ENCODE data around the gene TCF4.

The TCF4 gene

GRCh38 chr18:55321265-55322177 lies 266.5 kb downstream of the TCF4 start:
- peak overlapping the region; percentile 97 for H3K4me3 ChIP-seq (ENCODE audit: low read depth, low read length)
- H3K9me3 ChIP-seq (ENCODE audit: severe bottlenecking), result no peaks in the 10 kb centered on the region
- H3K27ac ChIP-seq, result peak overlapping the region; percentile 66
- DNase-seq, result peak; percentile 92
- TF ChIP-seq CTCF (IDR thresholded peaks at IDR 0.05; ENCODE audit: low read depth, low read length), result no peak
- no peaks in the 10 kb centered on the region for H3K27me3 ChIP-seq (ENCODE audit: insufficient read depth, low read depth, severe bottlenecking)
- no peaks in the 10 kb centered on the region for H3K36me3 ChIP-seq

- no peak for DNase-seq
- H3K4me3 ChIP-seq (ENCODE audit: low read depth, low read length), result peak overlapping the region; percentile 97
- no peaks in the 10 kb centered on the region for H3K36me3 ChIP-seq
- TF ChIP-seq CTCF (IDR thresholded peaks at IDR 0.05; ENCODE audit: low read depth, low read length), result no peak
- no peak overlapping the region for H3K27ac ChIP-seq
- H3K9me3 ChIP-seq (ENCODE audit: severe bottlenecking), result no peaks in the 10 kb centered on the region
- H3K27me3 ChIP-seq (ENCODE audit: insufficient read depth, low read depth, severe bottlenecking), result no peaks in the 10 kb centered on the region
Observed at GRCh38 chr18:55320424-55321264, 267.3 kb downstream of the TCF4 start.

GRCh38 chr18:55319459-55320193 lies 268.4 kb downstream of the TCF4 start:
- no peak for TF ChIP-seq CTCF (IDR thresholded peaks at IDR 0.05; ENCODE audit: low read depth, low read length)
- H3K27me3 ChIP-seq (ENCODE audit: insufficient read depth, low read depth, severe bottlenecking), result no peaks in the 10 kb centered on the region
- no peak overlapping the region for H3K27ac ChIP-seq
- no peak for DNase-seq
- no peak overlapping the region for H3K4me3 ChIP-seq (ENCODE audit: low read depth, low read length)
- H3K9me3 ChIP-seq (ENCODE audit: severe bottlenecking), result no peaks in the 10 kb centered on the region
- no peaks in the 10 kb centered on the region for H3K36me3 ChIP-seq

- Histone ChIP-seq H3K9me3 (ENCODE audit: severe bottlenecking) (no peaks in the 10 kb centered on the region), H3K27ac (no peak overlapping the region), H3K4me3 (ENCODE audit: low read depth, low read length) (no peak overlapping the region), H3K27me3 (ENCODE audit: insufficient read depth, low read depth, severe bottlenecking) (no peaks in the 10 kb centered on the region), H3K36me3 (no peaks in the 10 kb centered on the region)
- TF ChIP-seq CTCF (IDR thresholded peaks at IDR 0.05; ENCODE audit: low read depth, low read length), result no peak
- DNase-seq, result no peak
Observed at GRCh38 chr18:55318951-55319441, 269.0 kb downstream of the TCF4 start.

- no peaks in the 10 kb centered on the region for H3K27me3 ChIP-seq (ENCODE audit: insufficient read depth, low read depth, severe bottlenecking)
- no peak overlapping the region for H3K27ac ChIP-seq
- no peak overlapping the region for H3K4me3 ChIP-seq (ENCODE audit: low read depth, low read length)
- DNase-seq, result no peak
- TF ChIP-seq CTCF (IDR thresholded peaks at IDR 0.05; ENCODE audit: low read depth, low read length), result no peak
- no peaks in the 10 kb centered on the region for H3K36me3 ChIP-seq
- no peaks in the 10 kb centered on the region for H3K9me3 ChIP-seq (ENCODE audit: severe bottlenecking)
Observed at GRCh38 chr18:55317864-55318263, 270.1 kb downstream of the TCF4 start.
